Measurements from ENCODE around the gene FITM1.

DNA sequence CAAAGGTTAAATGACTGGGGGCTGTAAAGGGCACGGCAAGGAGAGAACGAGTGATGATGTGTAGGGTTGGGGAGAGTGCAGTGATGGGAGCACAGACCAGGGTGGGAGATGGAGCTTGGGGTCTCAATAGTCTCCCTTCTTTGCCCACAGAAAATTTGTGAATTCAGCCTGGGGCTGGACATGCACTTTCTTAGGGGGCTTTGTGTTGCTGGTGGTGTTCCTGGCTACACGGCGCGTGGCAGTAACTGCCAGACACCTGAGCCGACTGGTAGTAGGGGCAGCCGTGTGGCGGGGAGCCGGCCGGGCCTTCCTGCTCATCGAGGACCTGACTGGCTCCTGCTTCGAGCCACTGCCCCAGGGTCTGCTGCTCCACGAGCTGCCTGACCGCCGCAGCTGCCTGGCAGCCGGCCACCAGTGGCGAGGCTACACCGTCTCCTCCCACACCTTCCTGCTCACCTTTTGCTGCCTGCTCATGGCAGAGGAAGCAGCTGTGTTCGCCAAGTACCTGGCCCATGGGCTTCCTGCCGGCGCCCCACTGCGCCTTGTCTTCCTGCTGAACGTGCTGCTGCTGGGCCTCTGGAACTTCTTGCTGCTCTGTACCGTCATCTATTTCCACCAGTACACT lies 1.7 kb downstream of the FITM1 start:
- TF ChIP-seq EZH2 (IDR thresholded peaks at IDR 0.05) (no peak), POLR2AphosphoS5 (IDR thresholded peaks at IDR 0.05; ENCODE audit: borderline replicate concordance, low read depth, low read length) (no peak)

Data from SK-N-MC (cell line).